DMS114 treated with DMSO at 0.1 percent for 48 hours (cell line): ENCODE measurements around the gene TEX51.

Experiments
- DNase-seq: peaks from one replicate; lab custom pipeline; 2025; ENCODE audit not compliant: unreplicated experiment; lab: John Stamatoyannopoulos, UW

Gene TEX51

GRCh38 chr2:126898636-126899035 lies at the start of gene TEX51:
Gene TEX51, plus strand, starts transcription at chr2:126898890. Its CDS starts 29 bp downstream, at chr2:126898919.
- no peak for DNase-seq

DNA sequence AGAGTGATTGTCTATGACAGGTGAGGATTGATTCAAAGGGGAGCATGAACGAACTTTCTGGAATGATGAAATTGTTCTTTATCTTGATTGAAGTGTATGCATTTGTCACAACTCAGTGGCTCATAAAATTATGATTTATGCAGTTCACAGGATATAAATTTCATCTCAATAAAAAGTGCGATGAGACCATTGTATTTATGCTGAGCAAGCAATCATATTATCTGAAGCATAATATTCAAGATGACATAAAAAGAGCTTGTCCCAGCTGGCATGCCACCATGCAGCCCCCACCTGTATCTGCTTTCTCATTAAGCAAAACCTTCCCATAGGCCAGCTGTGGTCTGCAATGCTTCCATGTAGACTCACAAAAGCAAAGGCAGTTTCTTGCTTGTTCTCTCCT lies 49.6 kb upstream of the TEX51 start:
- DNase-seq, result no peak

DNA sequence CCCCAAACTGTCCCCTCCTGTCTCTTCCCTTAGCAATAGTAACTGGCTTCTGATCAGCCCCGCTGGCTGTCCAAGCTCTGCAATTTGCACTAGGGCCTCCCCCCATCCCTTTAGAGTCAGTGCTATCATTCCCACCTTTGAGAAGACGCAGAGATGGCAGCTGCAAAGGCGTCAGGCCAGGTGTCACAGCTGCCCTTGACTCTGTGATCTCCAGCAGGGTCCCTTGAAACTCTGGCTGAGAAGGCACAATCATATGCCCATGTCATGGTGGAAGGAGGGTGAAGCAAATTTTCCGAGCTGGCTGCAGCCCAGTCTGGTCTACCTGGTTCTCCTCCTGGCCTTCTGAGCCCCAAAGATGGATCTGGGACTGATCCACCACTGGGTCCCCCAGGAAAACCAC lies 49.2 kb upstream of the TEX51 start:
- no peak for DNase-seq

GRCh38 chr2:126849991-126850535 lies 48.6 kb upstream of the TEX51 start:
- no peak for DNase-seq

GRCh38 chr2:126850940-126851339 lies 47.8 kb upstream of the TEX51 start:
- DNase-seq, result no peak

DNA sequence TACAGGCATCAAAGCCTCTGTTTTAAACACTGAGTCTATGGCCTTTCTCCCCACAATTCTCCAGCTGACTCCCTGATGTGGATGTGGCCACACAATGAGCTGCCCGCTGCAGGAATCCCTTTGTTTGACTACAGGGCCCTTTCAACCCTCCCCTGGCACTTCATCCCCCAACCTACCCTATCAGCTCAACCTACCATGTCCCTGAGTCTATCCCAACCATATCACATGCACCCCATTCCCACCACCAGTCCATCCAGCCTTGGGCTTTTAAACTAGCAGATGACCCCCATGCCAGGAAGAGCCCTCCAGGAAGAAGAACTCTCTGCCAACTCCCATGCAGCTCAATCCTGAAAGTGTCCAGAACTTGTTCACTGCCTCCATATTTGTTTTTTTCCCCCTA lies 46.9 kb upstream of the TEX51 start:
- no peak for DNase-seq

GRCh38 chr2:126852361-126852760 lies 46.3 kb upstream of the TEX51 start:
- DNase-seq, result no peak

DNA sequence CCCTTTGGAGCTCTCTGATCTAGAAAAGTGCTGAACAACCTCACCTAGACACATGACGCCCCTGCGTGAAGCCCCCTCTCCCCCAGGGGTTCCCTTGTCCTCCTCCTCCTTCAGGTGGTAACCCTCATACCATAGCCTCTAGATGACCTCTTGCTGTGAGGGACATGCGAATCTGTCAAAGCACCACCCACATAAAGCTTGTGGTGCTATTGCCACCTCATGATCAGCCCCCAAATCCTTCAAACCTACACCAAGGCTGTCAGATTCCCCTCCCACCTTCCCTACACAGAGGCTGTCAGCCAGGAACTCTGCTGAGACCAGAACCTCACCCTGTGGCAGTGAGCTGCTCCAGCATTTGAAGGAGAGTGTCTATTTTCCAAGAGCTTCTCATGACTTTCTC lies 43.1 kb upstream of the TEX51 start:
- no peak for DNase-seq

DNA sequence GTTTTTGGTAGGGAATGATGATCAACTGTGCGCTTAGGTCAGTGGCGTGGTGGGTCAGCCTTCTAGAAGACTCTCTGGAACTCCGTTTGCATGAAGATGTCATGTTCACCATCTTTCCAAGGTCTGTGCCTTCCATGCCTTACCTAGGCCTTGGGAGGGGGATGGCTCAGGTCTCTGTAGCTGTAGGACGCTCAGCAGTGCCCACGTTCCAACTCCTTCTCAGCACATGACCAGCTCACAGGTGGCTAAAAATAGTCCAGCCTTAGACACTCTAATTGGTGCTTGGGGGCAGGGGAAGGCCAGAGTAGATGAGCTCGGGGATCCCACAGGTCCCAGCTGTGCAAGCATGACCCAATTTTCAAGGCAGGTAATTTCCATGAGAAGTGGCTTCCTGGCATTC lies 42.3 kb upstream of the TEX51 start:
- no peak for DNase-seq

DNA sequence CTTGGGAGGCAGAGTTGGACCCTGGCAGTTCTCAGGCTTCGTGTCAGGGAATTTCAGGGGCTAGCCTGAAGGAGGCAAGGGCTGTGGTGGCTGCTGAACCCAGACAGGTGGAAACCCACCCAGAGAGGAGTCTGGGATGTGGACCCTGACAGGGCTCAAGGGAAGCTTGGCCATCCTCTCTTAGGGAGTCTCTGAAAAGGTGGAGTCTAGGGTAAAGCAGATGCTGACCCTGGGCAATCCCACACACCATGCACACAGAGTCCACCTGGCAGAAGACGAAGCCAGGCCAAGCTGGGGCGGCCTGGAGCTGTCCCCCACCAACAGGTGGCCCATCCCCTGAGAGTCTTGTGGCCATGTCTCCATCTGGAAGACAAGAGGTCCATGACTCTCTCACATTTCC lies 41.2 kb upstream of the TEX51 start:
- DNase-seq, result no peak

GRCh38 chr2:126858013-126858412 lies 40.7 kb upstream of the TEX51 start:
- DNase-seq, result no peak

- DNase-seq, result no peak
Measured at GRCh38 chr2:126858436-126858835, 40.3 kb upstream of the TEX51 start.

GRCh38 chr2:126858991-126859390 lies 39.7 kb upstream of the TEX51 start:
- DNase-seq, result no peak

GRCh38 chr2:126859631-126860030 lies 39.1 kb upstream of the TEX51 start:
- no peak for DNase-seq

GRCh38 chr2:126860385-126860784 lies 38.3 kb upstream of the TEX51 start:
- no peak for DNase-seq

GRCh38 chr2:126862730-126863129 lies 36.0 kb upstream of the TEX51 start:
- no peak for DNase-seq

- no peak for DNase-seq
Measured at GRCh38 chr2:126863336-126864015, 35.2 kb upstream of the TEX51 start.

DNA sequence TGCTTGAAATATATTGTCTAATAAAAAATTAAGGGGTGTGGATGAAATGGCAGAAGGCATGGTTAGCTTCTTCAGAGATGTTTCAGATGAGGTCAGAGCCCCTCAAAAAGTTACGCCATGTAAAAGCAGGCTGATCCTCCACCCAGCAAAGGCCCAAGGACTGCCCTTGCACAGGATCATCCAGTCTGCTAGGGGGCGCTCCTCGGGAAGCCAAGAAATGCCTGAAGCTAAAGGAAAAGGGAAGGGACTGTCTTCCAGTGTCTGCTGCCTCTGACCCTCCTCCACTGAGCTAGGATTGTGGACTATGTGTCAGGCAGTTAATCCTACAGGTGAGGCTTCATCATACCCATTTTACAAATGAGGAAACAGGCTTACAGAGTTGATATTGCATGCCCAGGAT lies 33.8 kb upstream of the TEX51 start:
- DNase-seq, result no peak

GRCh38 chr2:126866451-126866850 lies 32.2 kb upstream of the TEX51 start:
- no peak for DNase-seq

- DNase-seq, result no peak
Measured at GRCh38 chr2:126874961-126875360, 23.7 kb upstream of the TEX51 start.

DNA sequence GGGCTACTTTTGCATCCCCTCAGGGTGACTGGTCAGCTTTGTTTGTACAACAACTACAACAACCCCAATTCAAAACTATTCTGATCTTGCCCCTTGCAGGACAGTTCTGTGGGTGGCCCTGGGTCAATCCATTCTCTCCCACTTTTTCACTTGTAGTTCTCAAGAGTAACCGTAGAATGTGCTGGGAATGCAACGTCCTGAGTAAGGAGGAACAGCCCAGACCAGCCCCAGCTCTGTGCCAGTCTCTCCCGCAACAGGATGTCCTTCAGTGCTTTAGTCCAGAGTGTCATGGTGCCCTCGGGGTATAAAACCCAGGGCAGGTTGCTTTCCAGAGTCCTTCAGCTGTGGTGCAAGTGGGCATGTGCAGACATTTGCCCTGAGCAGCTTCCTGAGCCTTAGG lies 22.1 kb upstream of the TEX51 start:
- no peak for DNase-seq

- no peak for DNase-seq
Measured at GRCh38 chr2:126877041-126877440, 21.6 kb upstream of the TEX51 start.
